HepG2 (cell line): Measurements from ENCODE around the gene HACL1. TPM values are rescaled to one million over a fixed set of nuclear protein-coding genes. Genes with fewer than 3 reads are reported as not detected.

Experiments
- ATAC-seq: fragments of 200-7000 bp; cut with Tn5 transposase; 3 replicates; pipeline ENCODE4 v1.9.1; 2020; ENCODE audit warnings: mild to moderate bottlenecking, moderate library complexity
- BruUV-seq: library from RNA; stranded (reverse); fragments of 400-500 nt; replicated peaks from 2 replicates; lab custom pipeline; 2021; lab: Mats Ljungman, UMichigan
- CTCF ChIA-PET: fragments of 300-600 bp; formaldehyde crosslinking; extraction: SDS; loops from one replicate; lab custom pipeline; 2021; ENCODE audit warnings: low total read pairs, inconsistent platforms, low intra/inter-chr PET ratio; lab: Yijun Ruan, JAX
- POLR2A ChIA-PET: fragments of 350-600 bp; sonication (Branson Sonifier 250); formaldehyde crosslinking; loops from one replicate; lab custom pipeline; 2020; ENCODE audit warnings: antibody characterized with exemption, inconsistent platforms; lab: Yijun Ruan, JAX
- DNase-seq: peaks from one replicate; pipeline ENCODE4 v3.0.0-alpha.2; 2015; ENCODE audit warnings: low spot score
- FAIRE-seq: peaks from 3 replicates; lab custom pipeline; 2011; peaks lifted over from hg19 to GRCh38; lab: Jason Lieb, UNC
- H2AFZ ChIP-seq: one replicate; pipeline ENCODE4 v1.6.1; 2011; ENCODE audit warnings: low read length, inconsistent platforms
- H3K27ac ChIP-seq: fragments of 300-600 bp; 3 replicates; pipeline ENCODE4 v1.8.0; 2011; ENCODE audit warnings: mixed run types, mild to moderate bottlenecking, mixed read lengths, low read length, inconsistent platforms; ENCODE audit not compliant: insufficient read depth; ENCODE audit errors: extremely low read length
- H3K27me3 ChIP-seq, 2 experiments: fragments of 200-600 bp in 1 of 2; 2 replicates in 1 of 2; 3 replicates in 1 of 2; pipeline versions ENCODE4 v1.6.0 to v1.8.0; 2011; ENCODE audit warnings: low read length in 2 of 2, mild to moderate bottlenecking in 2 of 2, moderate library complexity in 2 of 2, inconsistent platforms in 1 of 2; ENCODE audit not compliant: insufficient read depth in 2 of 2, control insufficient read depth in 1 of 2
- H3K36me3 ChIP-seq, 2 experiments: fragments of 200-600 bp in 1 of 2; replicated peaks in 1 of 2; 2 replicates in 1 of 2; 3 replicates in 1 of 2; pipeline versions ENCODE4 v1.5.1 to v1.8.0; 2011; ENCODE audit warnings: low read length in 2 of 2, inconsistent platforms in 1 of 2; ENCODE audit not compliant: insufficient read depth in 2 of 2, control insufficient read depth in 1 of 2
- H3K4me1 ChIP-seq: 2 replicates; pipeline ENCODE4 v1.5.1; 2012; ENCODE audit warnings: low read length, inconsistent platforms; ENCODE audit not compliant: insufficient read depth
- H3K4me2 ChIP-seq: 2 replicates; pipeline ENCODE4 v1.6.0; 2011; ENCODE audit warnings: low read depth, low read length, inconsistent platforms
- H3K4me3 ChIP-seq, 3 experiments: fragments of 200-600 bp in 1 of 3; sonication (generic), shearing (Covaris generic) in 1 of 3; replicated peaks in 1 of 3; 2 replicates each; pipeline ENCODE4 v1.5.1; 2011 to 2016; ENCODE audit warnings: low read length in 3 of 3, inconsistent platforms in 2 of 3, low read depth in 2 of 3, mild to moderate bottlenecking in 2 of 3, control low read depth in 1 of 3, mixed read lengths in 1 of 3; ENCODE audit not compliant: insufficient read depth in 1 of 3
- H3K79me2 ChIP-seq: one replicate; pipeline ENCODE4 v1.6.1; 2011; ENCODE audit warnings: low read length, inconsistent platforms; ENCODE audit not compliant: insufficient read depth
- H3K9ac ChIP-seq: 2 replicates; pipeline ENCODE4 v1.6.0; 2011; ENCODE audit warnings: mild to moderate bottlenecking, low read depth, low read length, inconsistent platforms; ENCODE audit not compliant: insufficient read depth
- H3K9me3 ChIP-seq: 2 replicates; pipeline ENCODE4 v1.5.1; 2012; ENCODE audit warnings: mild to moderate bottlenecking, low read length
- H4K20me1 ChIP-seq: 2 replicates; pipeline ENCODE4 v1.6.0; 2011; ENCODE audit warnings: inconsistent platforms, mild to moderate bottlenecking, low read length, moderate library complexity; ENCODE audit not compliant: insufficient read depth
- MED1 ChIP-seq: sonication (generic); formaldehyde crosslinking; IDR thresholded peaks from 2 replicates; pipeline ENCODE4 v1.4.0; 2020; ENCODE audit warnings: missing genetic modification reagents
- MZF1 ChIP-seq: sonication (generic); formaldehyde crosslinking; IDR thresholded peaks from 2 replicates; pipeline ENCODE4 v1.8.1; 2023; ENCODE audit warnings: mild to moderate bottlenecking, missing genetic modification reagents, borderline replicate concordance
- NR3C1 ChIP-seq: sonication (generic); formaldehyde crosslinking; IDR thresholded peaks from 2 replicates; pipeline ENCODE4 v1.4.0; 2020; ENCODE audit warnings: missing genetic modification reagents
- SRSF4 ChIP-seq: fragments of 200-400 bp; formaldehyde crosslinking; IDR thresholded peaks from one replicate; pipeline ENCODE4 v1.6.1; 2018; ENCODE audit warnings: mild to moderate bottlenecking, low read depth, low read length, moderate library complexity; ENCODE audit not compliant: poor library complexity, severe bottlenecking
- ZFYVE20 ChIP-seq: sonication (generic); formaldehyde crosslinking; IDR thresholded peaks from 2 replicates; pipeline ENCODE4 v1.8.0; 2023; ENCODE audit warnings: low read depth, mild to moderate bottlenecking, moderate library complexity, missing genetic modification reagents, borderline replicate concordance
- ZZZ3 ChIP-seq: sonication (generic); formaldehyde crosslinking; IDR thresholded peaks from 2 replicates; pipeline ENCODE4 v1.4.0; 2020; ENCODE audit warnings: missing genetic modification reagents, mild to moderate bottlenecking, borderline replicate concordance
- WGBS: methylation state at CpG from one replicate; pipeline ENCODE4 v1.1.6; 2017; ENCODE audit warnings: low lambda C conversion rate; 5-methylcytosine and 5-hydroxymethylcytosine counted together
- in situ Hi-C: cut with HindIII; loops from 2 replicates; pipeline ENCODE4 v1.10.0; 2017; ENCODE audit warnings: low pct_unique_long_range_greater_than_20kb; ENCODE audit not compliant: extremely low pct_ligation_motif_present
- intact Hi-C: fragments of 100-400 bp; cut with micrococcal nuclease; formaldehyde crosslinking; loops from one replicate; pipeline ENCODE4 v1.10.0; 2022; ENCODE audit not compliant: unreplicated experiment
- polyA plus RNA-seq, 8 experiments: library from polyadenylated mRNA; depleted of rRNA in 3 of 8; stranded (reverse) in 7 of 8; unstranded in 1 of 8; fragments of >200 nt; fragmentation: Illumina TruSeq in 4 of 8; extraction: Trizol in 4 of 8; gene quantifications; 2 replicates each; pipeline versions ENCODE4 v1.2.1 to v1.2.3, GENCODE V29; 2011 to 2016; ENCODE audit warnings: low read depth in 4 of 8, missing spikeins in 1 of 8, mixed read lengths in 1 of 8; ENCODE audit not compliant: insufficient read depth in 1 of 8
- total RNA-seq, 5 experiments: library from RNA; depleted of rRNA; stranded (reverse); fragments of >200 nt; fragmentation: Illumina TruSeq; extraction: Trizol; gene quantifications; 2 replicates each; pipeline ENCODE4 v1.2.3, GENCODE V29; 2016; ENCODE audit warnings: low read depth in 1 of 5
- TF ChIP-seq, protein P1 (sequence below): sonication (generic); formaldehyde crosslinking; IDR thresholded peaks from 2 replicates; pipeline ENCODE4 v1.8.0; 2022; ENCODE audit warnings: mild to moderate bottlenecking, missing genetic modification reagents, moderate library complexity

Gene HACL1
- total and polyA plus RNA-seq, 2 of the 13 experiments (the other 11 are each of a cell fraction or from before 2014, with no cell fraction given), result 22.1 to 25.7 TPM

DNA sequence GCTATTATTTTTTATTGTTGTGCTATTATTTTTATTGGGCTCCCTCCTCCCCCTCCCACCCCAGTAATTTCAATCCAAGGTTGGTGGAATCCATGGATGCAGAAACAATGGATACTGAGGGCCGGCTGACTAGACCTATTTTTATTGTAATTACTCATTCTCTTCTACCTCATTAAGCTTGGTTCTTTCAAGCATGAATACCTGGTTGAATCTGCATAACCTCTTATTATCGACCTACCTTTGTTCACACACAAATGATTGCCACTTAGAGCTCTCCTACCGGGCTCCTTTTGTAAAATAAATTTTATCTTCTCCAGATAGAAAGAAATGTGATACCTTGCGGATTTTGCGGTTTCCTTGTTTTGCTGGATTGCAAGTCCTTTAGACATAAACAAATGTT is 31.8 kb upstream of the HACL1 start (continued):
- TF ChIP-seq MZF1 (CRISPR knock-in tag) (no peak), NR3C1 (CRISPR knock-in tag) (no peak)
- TF ChIP-seq, protein P1, sequence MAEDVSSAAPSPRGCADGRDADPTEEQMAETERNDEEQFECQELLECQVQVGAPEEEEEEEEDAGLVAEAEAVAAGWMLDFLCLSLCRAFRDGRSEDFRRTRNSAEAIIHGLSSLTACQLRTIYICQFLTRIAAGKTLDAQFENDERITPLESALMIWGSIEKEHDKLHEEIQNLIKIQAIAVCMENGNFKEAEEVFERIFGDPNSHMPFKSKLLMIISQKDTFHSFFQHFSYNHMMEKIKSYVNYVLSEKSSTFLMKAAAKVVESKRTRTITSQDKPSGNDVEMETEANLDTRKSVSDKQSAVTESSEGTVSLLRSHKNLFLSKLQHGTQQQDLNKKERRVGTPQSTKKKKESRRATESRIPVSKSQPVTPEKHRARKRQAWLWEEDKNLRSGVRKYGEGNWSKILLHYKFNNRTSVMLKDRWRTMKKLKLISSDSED (CRISPR knock-in tag), result no peak

DNA sequence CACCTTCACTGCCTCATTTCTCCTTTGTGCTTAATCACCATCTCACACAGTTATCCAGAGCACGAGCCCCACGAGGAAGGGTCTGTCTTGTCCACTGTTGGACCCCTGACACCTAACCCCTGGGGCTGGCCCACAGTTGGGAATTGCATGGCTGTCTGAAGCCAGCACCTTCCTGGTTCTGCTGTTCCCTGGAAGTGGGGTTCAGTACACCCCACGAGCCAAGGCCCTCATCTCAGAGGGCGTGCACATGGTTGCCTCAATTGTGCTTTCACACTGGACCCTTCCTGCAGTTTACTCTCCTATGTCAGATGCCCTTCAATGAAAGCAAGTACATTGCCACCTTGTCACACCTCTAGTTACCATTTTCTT is 30.8 kb upstream of the HACL1 start:
- FAIRE-seq (no peak), DNase-seq (no peak), ATAC-seq (no peak)
- H2AFZ ChIP-seq, result no peak overlapping the region
- H3K36me3 ChIP-seq, result no peaks in the 10 kb centered on the region
- peaks cover 12% of the 10 kb centered on the region for H3K4me1 ChIP-seq
- H3K79me2 ChIP-seq, result no peaks in the 10 kb centered on the region
- H3K27ac ChIP-seq, result no peak overlapping the region
- no peak overlapping the region for H3K4me2 ChIP-seq
- intact Hi-C loops (loop anchor here (5.0 kb wide), 1 partner anchor 545 kb away; no protein-coding TSS in a partner anchor), in situ Hi-C loops (loop anchor here (25.0 kb wide), 1 partner anchor 605 kb away; no protein-coding TSS in a partner anchor)
- 98% methylated on average over 4 of the region's 4 CpGs for WGBS
- no peaks in the 10 kb centered on the region for H3K9me3 ChIP-seq
- no peak overlapping the region for H3K9ac ChIP-seq
- no peaks in the 10 kb centered on the region for H4K20me1 ChIP-seq
- no peak overlapping the region for H3K4me3 ChIP-seq
- POLR2A ChIA-PET, result no interaction called here
- TF ChIP-seq MED1 (CRISPR knock-in tag) (no peak), SRSF4 (no peak), ZFYVE20 (no peak), ZZZ3 (no peak)
- CTCF ChIA-PET, result no interaction called here
- no peaks in the 10 kb centered on the region for H3K27me3 ChIP-seq
- no TSS peak for BruUV-seq
